ENCODE measurements around the gene MZB1.

DNA sequence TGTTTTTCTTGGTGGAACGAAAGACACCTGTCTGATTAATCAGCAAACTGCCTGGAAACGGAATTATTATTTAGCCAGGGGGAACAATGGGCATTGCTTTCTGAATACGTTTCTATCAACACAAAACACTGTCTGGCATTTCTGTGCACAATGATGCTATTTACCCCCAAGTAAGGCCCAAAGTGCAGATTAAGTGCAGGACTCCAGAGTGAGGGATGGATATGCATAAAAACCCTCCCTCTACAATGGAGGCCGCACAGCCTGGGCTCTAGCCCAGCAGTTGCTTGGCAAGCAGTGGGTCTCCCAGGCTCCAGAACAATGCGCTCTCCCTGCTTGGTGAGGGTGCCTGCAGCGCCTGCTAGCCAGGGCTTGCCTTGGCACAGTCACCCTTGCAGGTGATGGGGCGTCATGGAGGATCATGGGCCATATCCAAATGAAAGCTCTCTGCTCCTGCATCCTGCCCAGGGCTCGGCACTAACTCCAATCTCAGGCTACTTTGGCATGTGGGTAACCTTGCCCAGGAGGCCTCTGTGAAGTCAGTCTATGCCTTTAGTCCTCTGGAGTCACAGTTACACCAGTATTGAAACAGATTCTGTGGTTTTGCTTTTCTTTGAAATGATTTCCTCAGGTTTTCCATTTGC, 25.6 kb upstream of the MZB1 start:
- TF ChIP-seq, protein P1, sequence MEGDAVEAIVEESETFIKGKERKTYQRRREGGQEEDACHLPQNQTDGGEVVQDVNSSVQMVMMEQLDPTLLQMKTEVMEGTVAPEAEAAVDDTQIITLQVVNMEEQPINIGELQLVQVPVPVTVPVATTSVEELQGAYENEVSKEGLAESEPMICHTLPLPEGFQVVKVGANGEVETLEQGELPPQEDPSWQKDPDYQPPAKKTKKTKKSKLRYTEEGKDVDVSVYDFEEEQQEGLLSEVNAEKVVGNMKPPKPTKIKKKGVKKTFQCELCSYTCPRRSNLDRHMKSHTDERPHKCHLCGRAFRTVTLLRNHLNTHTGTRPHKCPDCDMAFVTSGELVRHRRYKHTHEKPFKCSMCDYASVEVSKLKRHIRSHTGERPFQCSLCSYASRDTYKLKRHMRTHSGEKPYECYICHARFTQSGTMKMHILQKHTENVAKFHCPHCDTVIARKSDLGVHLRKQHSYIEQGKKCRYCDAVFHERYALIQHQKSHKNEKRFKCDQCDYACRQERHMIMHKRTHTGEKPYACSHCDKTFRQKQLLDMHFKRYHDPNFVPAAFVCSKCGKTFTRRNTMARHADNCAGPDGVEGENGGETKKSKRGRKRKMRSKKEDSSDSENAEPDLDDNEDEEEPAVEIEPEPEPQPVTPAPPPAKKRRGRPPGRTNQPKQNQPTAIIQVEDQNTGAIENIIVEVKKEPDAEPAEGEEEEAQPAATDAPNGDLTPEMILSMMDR (IDR thresholded peaks at IDR 0.05): no peak
- TF ChIP-seq POLR2AphosphoS5 (IDR thresholded peaks at IDR 0.05) (no peak), POLR2A (IDR thresholded peaks at IDR 0.05) (no peak), EP300 (IDR thresholded peaks at IDR 0.05) (no peak)
